Right atrium auricular region (tissue), 2 donors: ENCODE data around the gene PPIA. TPM values are rescaled to one million over a fixed set of nuclear protein-coding genes. Genes with fewer than 3 reads are reported as not detected.
A peak's percentile ranks its signal among the peaks of the same experiment; 100 is the strongest.

Experiments used
- DNase-seq: peaks from one replicate; pipeline ENCODE4 v3.0.0-alpha.2; 2019; ENCODE audit warnings: low spot score
- H3K27ac ChIP-seq, 2 donors: fragments of 200-600 bp; sonication (generic); 1 replicate in 1 of 2; 2 replicates in 1 of 2; pipeline ENCODE4 v1.5.1; 2016 to 2019
- H3K27me3 ChIP-seq, 2 donors: fragments of 200-600 bp; sonication (generic); one replicate each; pipeline versions ENCODE4 v1.5.1 to v1.6.0; 2017 to 2019
- H3K36me3 ChIP-seq: fragments of 200-600 bp; sonication (generic); one replicate; pipeline ENCODE4 v1.5.1; 2016
- H3K4me1 ChIP-seq, 2 donors: fragments of 200-600 bp; sonication (generic); one replicate each; pipeline versions ENCODE4 v1.5.1 to v1.6.0; 2017 to 2019
- H3K4me3 ChIP-seq, 2 donors: fragments of 200-600 bp; sonication (generic); 1 replicate in 1 of 2; 2 replicates in 1 of 2; pipeline ENCODE4 v1.5.1; 2017 to 2019; ENCODE audit warnings: mild to moderate bottlenecking in 1 of 2, moderate library complexity in 1 of 2
- H3K9me3 ChIP-seq, 2 donors: fragments of 200-600 bp; sonication (generic); one replicate each; pipeline ENCODE4 v1.5.1; 2019
- CTCF ChIP-seq, 2 donors: fragments of 200-600 bp; sonication (generic); IDR thresholded peaks; one replicate each; pipeline ENCODE4 v1.5.1; 2019; ENCODE audit warnings: antibody characterized with exemption in 2 of 2
- total RNA-seq, 2 donors: library from RNA; depleted of rRNA; stranded (reverse); fragments of >200 nt; gene quantifications; one replicate each; pipeline ENCODE4 v1.1.0, GENCODE V29; 2016

PPIA gene
- total RNA-seq, 2 donors from 2014 or later = 820 to 834 TPM

- H3K36me3 ChIP-seq = peaks cover 59% of the 10 kb centered on the region
Observed at GRCh38 chr7:44766416-44766801, 30.1 kb upstream of the PPIA start.

GRCh38 chr7:44767134-44767911 lies 29.2 kb upstream of the PPIA start:
- H3K27me3 ChIP-seq = no peaks in the 10 kb centered on the region
- no peak for DNase-seq
- H3K9me3 ChIP-seq = no peaks in the 10 kb centered on the region
- H3K27ac ChIP-seq = peak overlapping the region; percentile 80 to 81
- no peak overlapping the region for H3K4me3 ChIP-seq
- H3K4me1 ChIP-seq = peaks cover 0 to 41% of the 10 kb centered on the region in 2 donors
- peaks cover 52% of the 10 kb centered on the region for H3K36me3 ChIP-seq
- no peak for TF ChIP-seq CTCF (IDR thresholded peaks at IDR 0.05)

More at GRCh38 chr7:44766416-44766801, 30.1 kb upstream of the PPIA start:
- H3K9me3 ChIP-seq = no peaks in the 10 kb centered on the region
- TF ChIP-seq CTCF (IDR thresholded peaks at IDR 0.05) = no peak
- H3K27me3 ChIP-seq = no peaks in the 10 kb centered on the region
- DNase-seq = no peak
- no peak overlapping the region for H3K27ac ChIP-seq
- peaks cover 0 to 41% of the 10 kb centered on the region in 2 donors for H3K4me1 ChIP-seq
- no peak overlapping the region for H3K4me3 ChIP-seq

GRCh38 chr7:44767912-44768627 lies 28.4 kb upstream of the PPIA start:
- Histone ChIP-seq H3K9me3 (no peaks in the 10 kb centered on the region), H3K36me3 (peaks cover 47% of the 10 kb centered on the region), H3K4me3 (peak overlapping the region in 1 of 2 donors; percentile 0), H3K27me3 (no peaks in the 10 kb centered on the region), H3K4me1 (peaks cover 0 to 41% of the 10 kb centered on the region in 2 donors), H3K27ac (peak overlapping the region; percentile 80 to 81)
- TF ChIP-seq CTCF (IDR thresholded peaks at IDR 0.05) = no peak
- DNase-seq = peak; percentile 76

- Histone ChIP-seq H3K27ac (peak overlapping the region; percentile 80 to 81), H3K9me3 (no peaks in the 10 kb centered on the region), H3K4me3 (peak overlapping the region in 1 of 2 donors; percentile 0), H3K27me3 (no peaks in the 10 kb centered on the region), H3K36me3 (peaks cover 40% of the 10 kb centered on the region), H3K4me1 (peaks cover 0 to 41% of the 10 kb centered on the region in 2 donors)
- TF ChIP-seq CTCF (IDR thresholded peaks at IDR 0.05) = no peak
- no peak for DNase-seq
Observed at GRCh38 chr7:44768628-44769371, 27.7 kb upstream of the PPIA start.

- Histone ChIP-seq H3K9me3 (no peaks in the 10 kb centered on the region), H3K27me3 (no peaks in the 10 kb centered on the region), H3K4me3 (no peak overlapping the region), H3K36me3 (peaks cover 34% of the 10 kb centered on the region), H3K4me1 (peaks cover 0 to 41% of the 10 kb centered on the region in 2 donors), H3K27ac (peak overlapping the region; percentile 80 to 81)
- no peak for DNase-seq
- TF ChIP-seq CTCF (IDR thresholded peaks at IDR 0.05) = no peak
Observed at GRCh38 chr7:44769376-44769775, 27.1 kb upstream of the PPIA start.
